HAP-1 (cell line): ENCODE measurements around the gene NOL4L.

Experiments used
- DNase-seq, 2 experiments: peaks; one replicate each; pipeline ENCODE4 v3.0.0-alpha.2; 2016 to 2020; ENCODE audit warnings: low spot score in 2 of 2
- H3K27me3 ChIP-seq: fragments of 250-450 bp; sonication (Bioruptor Pico); 2 replicates; pipeline ENCODE4 v1.5.1; 2020; ENCODE audit warnings: low read depth, mild to moderate bottlenecking, moderate library complexity
- H3K36me3 ChIP-seq: fragments of 250-450 bp; sonication (Bioruptor Pico); replicated peaks from 2 replicates; pipeline ENCODE4 v1.5.1; 2020; ENCODE audit warnings: mild to moderate bottlenecking
- H3K4me1 ChIP-seq: fragments of 250-450 bp; sonication (Bioruptor Pico); 2 replicates; pipeline ENCODE4 v1.5.1; 2020; ENCODE audit warnings: mild to moderate bottlenecking
- H3K4me3 ChIP-seq: fragments of 250-450 bp; sonication (Bioruptor Pico); 2 replicates; pipeline ENCODE4 v1.5.1; 2020; ENCODE audit warnings: mild to moderate bottlenecking, moderate library complexity
- H3K9me3 ChIP-seq: fragments of 250-450 bp; sonication (Bioruptor Pico); 2 replicates; pipeline ENCODE4 v1.5.1; 2020; ENCODE audit warnings: mild to moderate bottlenecking, moderate library complexity
- in situ Hi-C: fragments of 300-500 bp; cut with MboI; formaldehyde crosslinking; loops from 3 replicates; pipeline ENCODE4 v1.14.3; 2020; ENCODE audit warnings: low sequenced_read_pairs, inconsistent platforms, mixed read lengths

Gene NOL4L

DNA sequence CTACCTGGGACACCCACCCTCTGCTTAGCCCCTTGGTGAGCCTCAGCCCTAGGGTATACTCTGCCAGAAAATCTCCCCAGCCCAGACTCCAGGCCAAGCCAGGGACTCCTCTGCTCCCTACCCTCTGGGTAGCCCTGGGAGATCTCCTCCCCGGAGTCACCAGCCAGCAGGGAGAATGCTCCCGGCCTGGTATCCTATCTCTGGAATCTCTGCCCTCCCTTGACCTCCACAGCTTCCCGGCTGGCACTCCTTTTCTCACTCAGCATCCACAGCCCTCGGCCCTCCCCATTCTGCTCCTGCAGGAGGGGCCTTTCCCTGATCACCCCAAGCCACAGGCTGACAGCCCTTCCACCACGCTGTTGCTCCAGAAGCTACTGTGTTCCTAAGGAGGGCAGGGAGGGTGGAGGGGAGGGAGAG lies 22.6 kb downstream of the NOL4L start:
- no peak for DNase-seq
- in situ Hi-C loops: no loop called here
- H3K4me3 ChIP-seq: no peak overlapping the region
- no peaks in the 10 kb centered on the region for H3K9me3 ChIP-seq
- H3K4me1 ChIP-seq: peaks cover 7% of the 10 kb centered on the region; the same call in 1 of the 2 replicates
- no peaks in the 10 kb centered on the region for H3K36me3 ChIP-seq
- H3K27me3 ChIP-seq: no peaks in the 10 kb centered on the region

DNA sequence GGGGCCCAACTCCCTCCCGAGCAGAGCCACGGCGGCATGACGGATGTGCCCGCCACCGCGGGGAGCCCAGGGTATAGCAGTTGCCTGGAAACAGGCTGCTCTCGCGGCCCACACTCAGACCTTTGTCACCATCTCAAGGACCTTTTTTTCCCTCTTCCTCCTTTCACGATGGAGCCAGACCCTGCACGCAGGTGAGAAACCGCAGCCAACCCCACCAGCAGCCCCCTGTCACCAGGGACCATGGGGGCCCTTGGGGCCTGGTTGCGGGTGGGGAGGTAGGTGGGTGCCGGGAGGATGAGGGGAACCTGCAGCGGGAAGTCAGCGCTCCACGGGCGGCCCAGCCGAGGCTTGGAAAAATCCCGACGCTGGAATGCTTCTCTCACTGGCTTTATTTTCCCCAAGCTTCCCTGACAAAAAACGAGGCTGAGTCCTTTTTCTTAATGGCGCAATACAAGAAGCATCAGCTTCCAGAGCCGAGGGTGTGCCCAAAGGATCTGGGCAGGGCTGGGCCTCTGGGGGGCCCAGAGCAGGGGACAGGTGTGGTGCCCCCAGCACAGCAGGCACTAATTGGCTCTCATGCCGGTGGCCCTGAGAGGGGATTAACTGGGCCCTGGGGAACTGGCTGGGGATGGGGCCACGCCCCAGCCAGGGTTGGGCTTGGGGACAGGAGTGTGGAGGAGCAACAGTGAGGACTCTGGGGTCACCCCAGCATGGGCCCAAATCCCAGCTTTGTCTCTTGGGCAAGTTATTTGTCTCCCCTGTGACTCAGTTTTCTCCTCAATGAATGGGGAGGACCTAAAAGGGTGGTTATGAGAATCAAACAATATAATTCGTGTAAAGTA lies 23.9 kb downstream of the NOL4L start:
- no peaks in the 10 kb centered on the region for H3K9me3 ChIP-seq
- no peak overlapping the region for H3K4me3 ChIP-seq
- no peaks in the 10 kb centered on the region for H3K27me3 ChIP-seq
- in situ Hi-C loops: no loop called here
- peak in 1 of 2 experiments; percentile 64 for DNase-seq
- peaks cover 7% of the 10 kb centered on the region; the same call in 1 of the 2 replicates for H3K4me1 ChIP-seq
- no peaks in the 10 kb centered on the region for H3K36me3 ChIP-seq

DNA sequence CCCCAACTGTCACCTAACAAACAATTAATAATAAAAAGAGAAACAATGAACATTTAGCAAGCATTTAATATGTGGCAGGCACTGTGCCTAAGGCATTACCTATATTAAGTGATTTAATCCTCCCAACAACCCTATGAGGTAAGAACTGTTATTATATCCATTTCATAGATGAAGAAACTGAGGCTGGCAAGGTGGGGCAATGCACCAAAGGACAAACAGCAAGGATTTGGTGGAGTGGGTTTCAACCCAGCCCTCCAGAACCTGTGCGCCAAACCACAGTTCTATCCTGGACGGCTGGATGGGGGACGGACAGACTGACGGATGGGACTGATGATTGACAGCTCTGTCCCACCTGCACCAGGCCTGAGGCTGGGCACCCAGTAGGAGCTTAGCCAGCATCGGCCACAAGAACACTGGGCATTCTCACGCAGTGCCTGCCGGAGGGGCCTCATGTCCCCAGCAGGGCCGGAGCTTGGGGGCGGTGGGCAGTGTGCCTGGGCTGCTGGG lies 24.6 kb downstream of the NOL4L start:
- in situ Hi-C loops: no loop called here
- H3K9me3 ChIP-seq: no peaks in the 10 kb centered on the region
- H3K27me3 ChIP-seq: no peaks in the 10 kb centered on the region
- DNase-seq: no peak
- peaks cover 7% of the 10 kb centered on the region; the same call in 1 of the 2 replicates for H3K4me1 ChIP-seq
- H3K4me3 ChIP-seq: no peak overlapping the region
- H3K36me3 ChIP-seq: no peaks in the 10 kb centered on the region

DNA sequence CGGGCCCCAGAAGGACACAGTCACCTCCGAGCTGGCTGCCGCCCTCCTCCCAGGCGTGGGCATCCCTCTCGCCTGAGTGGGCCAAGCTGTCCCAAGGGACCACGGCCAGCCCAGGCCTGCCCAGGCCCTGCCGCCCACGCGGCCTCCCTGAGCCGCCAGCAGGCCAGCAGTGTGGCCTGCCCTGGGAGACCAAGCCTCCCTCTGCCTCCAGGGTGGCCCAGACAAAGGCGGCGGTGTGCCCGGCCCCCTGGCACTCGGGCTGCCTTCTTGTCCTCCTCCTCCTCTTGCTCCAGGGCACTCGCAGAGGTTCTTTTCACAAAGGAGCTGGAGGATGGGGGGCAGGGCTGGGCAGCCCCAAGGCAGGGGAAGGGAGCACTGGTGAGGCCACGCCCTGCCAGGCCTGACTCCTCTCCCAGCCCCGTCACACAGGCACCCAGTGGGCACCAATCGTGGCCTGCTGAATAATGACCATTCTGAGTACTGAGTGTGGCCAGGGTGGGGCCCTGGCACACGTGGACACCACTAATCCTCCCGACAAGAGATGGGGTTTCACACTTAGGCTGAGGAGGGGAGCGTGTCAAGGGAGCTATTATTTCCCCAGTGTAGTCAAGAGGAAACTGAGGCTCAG lies 25.3 kb downstream of the NOL4L start:
- no peaks in the 10 kb centered on the region for H3K36me3 ChIP-seq
- no peak overlapping the region for H3K4me3 ChIP-seq
- in situ Hi-C loops: no loop called here
- no peaks in the 10 kb centered on the region for H3K27me3 ChIP-seq
- H3K9me3 ChIP-seq: no peaks in the 10 kb centered on the region
- peaks cover 7% of the 10 kb centered on the region; the same call in 1 of the 2 replicates for H3K4me1 ChIP-seq
- DNase-seq: no peak

DNA sequence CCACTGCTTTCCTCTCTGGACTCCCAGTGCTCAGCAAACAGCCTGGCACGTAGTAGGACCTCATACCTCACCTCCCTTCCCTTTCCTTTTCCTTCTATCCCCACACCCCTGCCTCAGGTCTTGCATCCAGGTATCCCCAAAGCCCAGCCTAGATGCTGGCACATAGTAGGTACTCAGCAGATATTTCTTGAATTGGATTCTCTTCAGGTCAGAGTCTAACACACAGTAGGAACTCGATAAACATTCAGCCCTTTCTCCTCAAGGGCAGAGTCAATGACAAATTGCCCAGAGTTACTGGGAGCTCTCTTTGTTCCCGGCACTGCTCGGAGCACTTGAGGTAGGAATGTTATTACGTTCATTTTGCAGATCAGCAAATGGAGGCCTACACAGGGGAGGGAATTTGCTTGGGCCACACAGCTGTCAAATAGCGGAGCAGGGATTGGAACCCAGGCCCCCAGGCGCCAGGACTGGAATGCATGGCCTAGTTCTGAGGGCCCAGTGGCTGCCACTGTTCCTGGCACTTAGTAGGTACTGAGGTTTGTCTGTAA lies 25.9 kb downstream of the NOL4L start:
- Histone ChIP-seq H3K4me1 (peaks cover 7% of the 10 kb centered on the region; the same call in 1 of the 2 replicates), H3K9me3 (no peaks in the 10 kb centered on the region), H3K27me3 (no peaks in the 10 kb centered on the region), H3K36me3 (no peaks in the 10 kb centered on the region), H3K4me3 (no peak overlapping the region)
- in situ Hi-C loops: no loop called here
- DNase-seq: no peak

DNA sequence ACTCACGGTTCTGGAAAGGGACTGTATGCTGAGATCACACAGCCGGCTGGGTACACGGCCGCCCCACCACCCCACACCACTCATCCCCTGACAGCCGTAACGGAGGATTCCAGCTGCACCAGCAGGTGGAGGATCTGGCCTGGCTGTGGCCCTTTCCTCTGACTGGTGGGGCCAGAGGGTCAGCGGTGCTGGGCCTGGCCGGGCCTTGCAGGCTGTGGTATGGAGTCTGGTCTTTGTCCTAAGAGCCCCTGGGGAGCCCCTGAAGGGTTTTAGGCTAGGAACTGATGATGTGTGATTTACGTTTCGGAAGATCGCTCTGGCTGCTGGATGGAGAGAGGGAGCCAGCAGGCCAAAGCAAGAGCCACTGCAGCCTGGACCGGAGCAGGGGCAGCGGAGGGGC lies 26.6 kb downstream of the NOL4L start:
- DNase-seq: no peak
- Histone ChIP-seq H3K36me3 (no peaks in the 10 kb centered on the region), H3K4me3 (no peak overlapping the region), H3K4me1 (peaks cover 7% of the 10 kb centered on the region; the same call in 1 of the 2 replicates), H3K9me3 (no peaks in the 10 kb centered on the region), H3K27me3 (no peaks in the 10 kb centered on the region)
- in situ Hi-C loops: no loop called here

DNA sequence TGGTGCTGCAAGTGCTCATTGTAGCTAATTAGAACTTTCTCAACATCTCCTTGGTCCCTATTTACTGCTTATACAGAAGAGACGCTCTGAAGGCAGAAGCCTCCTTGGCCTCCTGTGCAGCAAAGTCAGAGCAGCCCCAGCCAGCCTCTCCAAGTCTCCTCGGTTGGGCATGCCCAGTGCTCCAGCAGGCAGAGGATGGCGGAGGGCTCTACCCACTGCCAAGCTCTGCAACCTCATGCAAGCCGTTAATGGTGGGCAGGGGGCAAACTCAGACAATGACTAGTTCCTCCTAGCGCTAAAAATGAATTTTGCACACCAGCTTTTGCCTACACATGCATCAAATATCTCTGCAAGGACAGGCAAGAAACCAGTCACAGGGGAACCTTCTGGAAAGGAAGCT lies 27.8 kb downstream of the NOL4L start:
- in situ Hi-C loops: no loop called here
- no peak for DNase-seq
- H3K36me3 ChIP-seq: no peaks in the 10 kb centered on the region
- H3K27me3 ChIP-seq: no peaks in the 10 kb centered on the region
- H3K4me1 ChIP-seq: peaks cover 7% of the 10 kb centered on the region; the same call in 1 of the 2 replicates
- H3K9me3 ChIP-seq: no peaks in the 10 kb centered on the region
- H3K4me3 ChIP-seq: no peak overlapping the region

DNA sequence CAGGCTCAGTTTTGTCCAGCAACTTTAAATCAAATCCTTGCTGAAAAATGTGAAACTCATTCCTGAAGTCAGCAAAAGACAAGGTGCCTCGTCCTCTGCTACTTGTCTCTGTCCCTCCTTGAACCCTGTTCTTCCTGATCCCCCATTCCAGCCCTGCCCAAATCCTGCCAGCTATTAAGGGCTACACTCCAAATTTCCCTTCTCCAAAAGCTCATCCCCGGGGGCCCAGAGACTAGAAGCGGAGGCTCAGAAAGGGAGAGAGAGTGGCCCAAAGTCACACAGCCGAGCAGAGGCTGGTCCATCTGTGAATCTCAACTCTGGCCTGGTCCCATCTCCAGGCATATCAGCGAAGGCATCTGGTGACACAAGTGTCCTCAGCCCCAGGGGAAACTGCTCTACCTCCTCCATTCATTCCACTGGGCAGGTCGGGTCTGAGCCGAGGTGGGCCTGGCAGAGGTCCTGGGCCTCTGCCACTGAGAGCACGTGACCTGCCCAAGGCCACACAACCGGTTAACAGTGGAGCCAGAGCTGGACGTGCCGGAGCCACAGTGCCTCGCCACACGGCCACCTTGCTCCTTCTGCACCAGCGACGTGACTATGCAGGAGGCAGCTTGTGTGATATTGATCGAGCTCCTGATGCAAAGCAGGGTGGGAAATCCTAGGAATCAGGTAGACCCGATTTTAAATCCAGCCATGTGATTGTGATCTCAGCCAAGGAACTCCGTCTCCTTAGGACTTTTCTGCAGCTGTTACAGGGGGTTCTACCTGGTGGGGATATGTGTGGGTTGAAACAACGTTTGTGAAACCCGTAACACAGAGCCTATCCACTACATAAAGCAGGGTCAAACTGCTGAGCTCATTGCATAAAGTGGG lies 28.6 kb downstream of the NOL4L start:
- DNase-seq: no peak
- Histone ChIP-seq H3K36me3 (no peaks in the 10 kb centered on the region), H3K27me3 (no peaks in the 10 kb centered on the region), H3K9me3 (no peaks in the 10 kb centered on the region), H3K4me3 (no peak overlapping the region), H3K4me1 (peaks cover 6% of the 10 kb centered on the region; the same call in 1 of the 2 replicates)
- in situ Hi-C loops: no loop called here

DNA sequence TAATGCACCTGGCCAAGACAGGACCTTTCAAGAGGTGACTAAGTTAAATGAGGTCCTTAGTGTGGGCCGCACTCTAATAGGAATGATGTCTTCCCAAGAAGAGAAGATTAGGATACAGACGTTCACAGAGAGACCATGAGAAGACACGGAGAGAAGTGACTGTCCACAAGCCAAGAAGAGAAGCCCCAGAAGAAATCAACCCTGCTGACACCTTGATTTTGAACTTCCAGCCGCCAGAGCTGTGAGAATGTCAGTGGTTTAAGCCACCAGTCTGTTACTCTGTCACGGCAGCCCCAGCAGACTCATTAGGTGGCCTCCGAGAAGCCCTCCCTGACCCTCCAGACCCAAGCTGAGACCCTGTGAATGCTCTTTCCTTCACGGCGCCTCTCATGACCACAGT lies 29.5 kb downstream of the NOL4L start:
- Histone ChIP-seq H3K9me3 (no peaks in the 10 kb centered on the region), H3K4me3 (no peak overlapping the region), H3K4me1 (no peaks in the 10 kb centered on the region), H3K27me3 (no peaks in the 10 kb centered on the region), H3K36me3 (no peaks in the 10 kb centered on the region)
- no peak for DNase-seq
- in situ Hi-C loops: no loop called here

DNA sequence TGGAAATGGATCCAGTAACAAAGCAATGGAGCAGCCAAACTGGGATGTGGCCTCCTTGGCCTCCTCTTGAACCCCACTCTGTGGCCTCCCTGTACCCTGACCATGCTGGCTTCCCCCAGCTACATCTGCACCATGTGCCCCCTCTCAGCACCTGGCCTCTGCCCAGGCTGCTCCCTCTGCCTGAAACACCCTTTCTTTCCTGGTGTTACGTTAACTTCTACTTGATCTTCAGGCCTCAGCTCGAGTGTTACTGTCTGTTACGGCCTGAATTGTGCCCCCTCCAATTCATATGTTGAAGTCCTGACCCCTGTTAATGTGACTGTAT lies 30.2 kb downstream of the NOL4L start:
- no peaks in the 10 kb centered on the region for H3K27me3 ChIP-seq
- no peaks in the 10 kb centered on the region for H3K9me3 ChIP-seq
- in situ Hi-C loops: no loop called here
- H3K36me3 ChIP-seq: no peaks in the 10 kb centered on the region
- H3K4me3 ChIP-seq: no peak overlapping the region
- H3K4me1 ChIP-seq: no peaks in the 10 kb centered on the region
- DNase-seq: no peak

DNA sequence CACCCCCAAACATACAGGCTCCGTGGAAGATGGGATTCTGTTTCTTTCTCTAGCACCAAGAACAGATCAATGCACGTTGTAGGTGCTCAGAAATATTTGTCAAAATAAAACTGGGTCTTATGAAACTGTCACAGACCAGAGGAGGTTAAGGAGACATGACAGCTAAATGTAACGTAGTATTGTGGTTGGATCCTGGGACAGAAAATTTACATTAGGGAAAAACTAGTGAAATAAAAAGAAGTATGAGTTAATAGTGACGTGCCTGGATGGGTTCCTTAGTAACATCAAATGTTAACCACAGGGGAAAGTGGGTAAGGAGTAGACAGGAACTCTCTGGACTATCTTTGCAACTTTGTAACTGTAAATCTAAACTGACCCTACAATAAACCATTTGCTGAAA lies 31.5 kb downstream of the NOL4L start:
- Histone ChIP-seq H3K27me3 (no peaks in the 10 kb centered on the region), H3K4me1 (no peaks in the 10 kb centered on the region), H3K36me3 (no peaks in the 10 kb centered on the region), H3K9me3 (no peaks in the 10 kb centered on the region), H3K4me3 (no peak overlapping the region)
- DNase-seq: no peak
- in situ Hi-C loops: no loop called here

DNA sequence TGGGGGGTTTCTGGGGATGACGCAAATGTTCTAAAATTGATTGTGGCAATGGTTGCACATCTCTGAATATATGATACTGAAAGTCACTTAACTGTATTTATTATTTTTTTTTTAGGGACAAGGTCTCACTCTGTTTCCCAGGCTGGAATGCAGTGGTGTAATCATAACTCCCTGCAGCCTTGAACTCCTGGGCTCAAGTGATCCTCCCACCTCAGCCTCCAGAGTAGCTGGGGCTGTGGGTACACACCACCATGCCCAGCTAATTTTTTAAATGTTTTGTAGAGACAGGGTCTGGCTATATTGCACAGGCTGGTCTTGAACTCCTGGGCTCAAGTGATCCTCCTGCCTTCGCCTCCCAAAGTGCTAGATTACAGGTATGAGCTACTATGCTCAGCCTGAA lies 33.4 kb downstream of the NOL4L start:
- Histone ChIP-seq H3K36me3 (no peaks in the 10 kb centered on the region), H3K4me1 (no peaks in the 10 kb centered on the region), H3K9me3 (no peaks in the 10 kb centered on the region), H3K27me3 (no peaks in the 10 kb centered on the region; the same call in 1 of the 2 replicates), H3K4me3 (no peak overlapping the region)
- in situ Hi-C loops: no loop called here
- DNase-seq: no peak

DNA sequence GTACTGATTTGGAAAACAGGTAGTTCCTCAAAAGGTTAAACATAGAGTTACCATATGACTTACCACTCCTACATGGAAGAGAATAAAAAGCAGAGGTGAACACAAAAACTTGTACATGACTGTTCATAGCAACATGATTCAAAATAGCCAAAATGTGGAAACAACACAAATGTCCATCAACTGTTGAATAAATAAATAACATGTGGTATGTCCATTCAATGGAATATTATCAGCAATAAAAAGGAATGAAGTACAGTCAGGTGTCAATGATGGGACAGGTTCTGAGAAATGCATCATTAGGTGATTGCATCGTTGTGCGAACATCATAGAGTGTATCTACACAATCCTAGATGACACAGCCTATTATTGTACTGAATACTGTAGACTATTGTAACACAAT lies 35.3 kb downstream of the NOL4L start:
- DNase-seq: no peak
- no peaks in the 10 kb centered on the region; the same call in 1 of the 2 replicates for H3K27me3 ChIP-seq
- no peaks in the 10 kb centered on the region for H3K9me3 ChIP-seq
- in situ Hi-C loops: no loop called here
- H3K36me3 ChIP-seq: no peaks in the 10 kb centered on the region
- no peak overlapping the region for H3K4me3 ChIP-seq
- no peaks in the 10 kb centered on the region for H3K4me1 ChIP-seq
